Stomach (tissue), 19 donors: ENCODE data around the gene TBC1D28. TPM values are rescaled to one million over a fixed set of nuclear protein-coding genes. Genes with fewer than 3 reads are reported as not detected.
"Not testable (repeated sequence)": the region's sequence is repeated elsewhere in the genome, so short reads cannot be mapped to it uniquely, and the experiment has no call there.

Experiments
- DNase-seq, 2 donors: peaks; one replicate each; pipeline versions ENCODE4 v3.0.0 to v3.0.0-alpha.2; 2013 to 2019
- H3K27ac ChIP-seq, 5 donors: fragments of 200-600 bp in 4 of 5; sonication (generic) in 4 of 5; one replicate each; pipeline ENCODE4 v1.5.1; 2013 to 2019; ENCODE audit warnings: mild to moderate bottlenecking in 1 of 5, moderate library complexity in 1 of 5
- H3K27me3 ChIP-seq, 3 donors: fragments of 200-600 bp; sonication (generic); one replicate each; pipeline ENCODE4 v1.5.1; 2017 to 2019; ENCODE audit warnings: mixed run types in 1 of 3
- H3K36me3 ChIP-seq, 4 donors: fragments of 200-600 bp; sonication (generic); 1 replicate in 3 of 4; 2 replicates in 1 of 4; pipeline ENCODE4 v1.5.1; 2016 to 2019
- H3K4me1 ChIP-seq, 4 donors: fragments of 200-600 bp; sonication (generic); one replicate each; pipeline ENCODE4 v1.5.1; 2016 to 2019
- H3K4me3 ChIP-seq, 4 donors: fragments of 200-600 bp; sonication (generic) in 3 of 4; one replicate each; pipeline ENCODE4 v1.5.1; 2016 to 2019; ENCODE audit warnings: mild to moderate bottlenecking in 1 of 4
- H3K9me3 ChIP-seq, 4 donors: fragments of 200-600 bp; sonication (generic); one replicate each; pipeline ENCODE4 v1.5.1; 2016 to 2019
- POLR2AphosphoS5 ChIP-seq, 3 donors: sonication (generic); formaldehyde crosslinking; IDR thresholded peaks; one replicate each; pipeline ENCODE4 v1.6.1; 2016; ENCODE audit warnings: antibody characterized with exemption in 3 of 3
- WGBS, 5 donors: extraction: QIAGEN DNeasy Blood & Tissue Kit in 3 of 5; methylation state at CpG; one replicate each; pipeline versions ENCODE4 v1.1.5 to v1.1.7; 2013 to 2018; 5-methylcytosine and 5-hydroxymethylcytosine counted together
- intact Hi-C: fragments of 100-400 bp; cut with DNase I; formaldehyde crosslinking; loops from one replicate; pipeline ENCODE4 v1.15.1; 2023; ENCODE audit warnings: low total_unique reads
- long read RNA-seq, 10 donors: transcript quantifications; one replicate each; lab custom pipeline, GENCODE V29; 2026
- polyA plus RNA-seq, 3 donors: library from polyadenylated mRNA; stranded (reverse); fragments of 200-250 nt; gene quantifications; one replicate each; pipeline ENCODE4 v1.2.3, GENCODE V29; 2013
- total RNA-seq, 5 donors: library from RNA; depleted of rRNA; stranded (reverse); fragments of >200 nt; gene quantifications; one replicate each; pipeline versions ENCODE4 v1.1.0 to v1.2.3, GENCODE V29; 2014 to 2016
- donor health status: healthy with polysubstance abuse.
- donor health status: Bipolar disorder and iron deficiency.
- donor health status: healthy.

The TBC1D28 gene
- total RNA-seq (not detected), polyA plus RNA-seq (not detected)
- long read RNA-seq, donor 1, partial matches to known transcripts, result 0 of 21 reads
- long read RNA-seq, donor 1, other reads (novel, unspliced or antisense), result 21 of 21 reads
- long read RNA-seq, donor 2, partial matches to known transcripts, result 0 of 11 reads
- long read RNA-seq, donor 2, other reads (novel, unspliced or antisense), result 11 of 11 reads
- long read RNA-seq, donor 3, result 0 reads
- long read RNA-seq, donor 4, partial matches to known transcripts, result 0 of 6 reads
- long read RNA-seq, donor 4, other reads (novel, unspliced or antisense), result 6 of 6 reads
- long read RNA-seq, donor 5, partial matches to known transcripts, result 5 of 5 reads
- long read RNA-seq, donor 5, other reads (novel, unspliced or antisense), result 0 of 5 reads
- long read RNA-seq, donor 6, partial matches to known transcripts, result 10 of 30 reads
- long read RNA-seq, donor 6, other reads (novel, unspliced or antisense), result 20 of 30 reads
- long read RNA-seq, donor 7, partial matches to known transcripts, result 0 of 14 reads
- long read RNA-seq, donor 7, other reads (novel, unspliced or antisense), result 14 of 14 reads
- long read RNA-seq, donor 8, partial matches to known transcripts, result 0 of 17 reads
- long read RNA-seq, donor 8, other reads (novel, unspliced or antisense), result 17 of 17 reads
- long read RNA-seq, donor 9, partial matches to known transcripts, result 0 of 17 reads
- long read RNA-seq, donor 9, other reads (novel, unspliced or antisense), result 17 of 17 reads
- long read RNA-seq, donor 10, partial matches to known transcripts, result 0 of 6 reads
- long read RNA-seq, donor 10, other reads (novel, unspliced or antisense), result 6 of 6 reads

- H3K27ac ChIP-seq, H3K4me1 ChIP-seq, H3K9me3 ChIP-seq, H3K4me3 ChIP-seq, intact Hi-C loops, H3K36me3 ChIP-seq, DNase-seq, H3K27me3 ChIP-seq: not testable (repeated sequence)
- 89 to 100% (median 93%) methylated on average over 5 to 9 of the region's 9 CpGs for WGBS, 5 donors
Observed at GRCh38 chr17:18644291-18644690, at the start of gene TBC1D28. Gene TBC1D28 (minus strand): TSS chr17:18644391. CDS start chr17:18641352, 3,039 bp downstream.

GRCh38 chr17:18682668-18683067 lies 38.5 kb upstream of the TBC1D28 start:
- H3K9me3 ChIP-seq, DNase-seq, H3K4me1 ChIP-seq, H3K36me3 ChIP-seq, intact Hi-C loops, H3K27me3 ChIP-seq, H3K27ac ChIP-seq: not testable (repeated sequence)
- WGBS, 5 donors, result 0 to 1% (median 1%) methylated on average over 3 of the region's 3 CpGs
- peak overlapping the region in 3 of 4 donors; percentile 50 to 65 (median 54) for H3K4me3 ChIP-seq

- Histone ChIP-seq H3K36me3 (peaks cover 0 to 11% (median 2%) of the 10 kb centered on the region in 4 donors), H3K4me3 (peak within 1 kb of the TSS; percentile 50 to 65 (median 52)), H3K27ac (peak within 1 kb of the TSS in 3 of 5 donors; percentile 38 to 68 (median 53))
- peak in 1 of 3 donors; percentile 47 for TF ChIP-seq POLR2AphosphoS5 (IDR thresholded peaks at IDR 0.05)
- H3K4me1 ChIP-seq, intact Hi-C loops, H3K27me3 ChIP-seq, H3K9me3 ChIP-seq: not testable (repeated sequence)
- peak; percentile 90 to 96 for DNase-seq
- whole genome bisulfite sequencing, 5 donors, result 0 to 1% (median 0%) methylated on average over 45 to 52 of the region's 58 CpGs; no CpG with 5 or more reads in 2 of the 5 donors
Observed at GRCh38 chr17:18681767-18682571, 37.8 kb upstream of the TBC1D28 start, which contains the start of gene FOXO3B. Gene FOXO3B (minus strand): TSS chr17:18682314. CDS start chr17:18681651, 663 bp downstream.

GRCh38 chr17:18677381-18677780 lies 33.2 kb upstream of the TBC1D28 start:
- DNase-seq, intact Hi-C loops, H3K4me3 ChIP-seq, H3K4me1 ChIP-seq, H3K9me3 ChIP-seq, H3K27ac ChIP-seq, H3K27me3 ChIP-seq: not testable (repeated sequence)
- peaks cover 0 to 24% (median 7%) of the 10 kb centered on the region in 4 donors for H3K36me3 ChIP-seq
- WGBS, 5 donors, result 97 to 99% (median 98%) methylated on average over 11 to 29 of the region's 29 CpGs

- H3K4me1 ChIP-seq, H3K27me3 ChIP-seq, intact Hi-C loops, H3K9me3 ChIP-seq, H3K4me3 ChIP-seq, H3K27ac ChIP-seq, DNase-seq: not testable (repeated sequence)
- WGBS, 5 donors, result 93 to 98% (median 95%) methylated on average over 3 of the region's 3 CpGs
- peaks cover 0 to 28% (median 11%) of the 10 kb centered on the region in 4 donors for H3K36me3 ChIP-seq
Observed at GRCh38 chr17:18676928-18677327, 32.7 kb upstream of the TBC1D28 start.

- WGBS, 5 donors, result 95 to 98% (median 96%) methylated on average over 27 to 70 of the region's 102 CpGs
- H3K27me3 ChIP-seq, H3K4me3 ChIP-seq, DNase-seq, intact Hi-C loops, H3K27ac ChIP-seq, H3K4me1 ChIP-seq: not testable (repeated sequence)
- H3K36me3 ChIP-seq, result peaks cover 0 to 56% (median 26%) of the 10 kb centered on the region in 4 donors
- H3K9me3 ChIP-seq, result peaks cover 0 to 30% (median 17%) of the 10 kb centered on the region in 4 donors
Observed at GRCh38 chr17:18672395-18673227, 28.4 kb upstream of the TBC1D28 start.

- DNase-seq, H3K4me3 ChIP-seq, intact Hi-C loops, H3K4me1 ChIP-seq, H3K27ac ChIP-seq, H3K27me3 ChIP-seq: not testable (repeated sequence)
- 95 to 100% (median 100%) methylated on average over 1 of the region's 1 CpG for WGBS, 5 donors
- H3K36me3 ChIP-seq, result peaks cover 0 to 53% (median 24%) of the 10 kb centered on the region in 4 donors
- peaks cover 0 to 50% (median 22%) of the 10 kb centered on the region in 4 donors for H3K9me3 ChIP-seq
Observed at GRCh38 chr17:18668625-18669024, 24.4 kb upstream of the TBC1D28 start.

GRCh38 chr17:18667535-18667934 lies 23.3 kb upstream of the TBC1D28 start:
- WGBS, 5 donors, result 60 to 99% (median 92%) methylated on average over 1 to 3 of the region's 3 CpGs
- Histone ChIP-seq H3K36me3 (peaks cover 0 to 45% (median 21%) of the 10 kb centered on the region in 4 donors), H3K9me3 (peaks cover 2 to 60% (median 31%) of the 10 kb centered on the region in 4 donors)
- H3K27me3 ChIP-seq, H3K4me3 ChIP-seq, intact Hi-C loops, H3K4me1 ChIP-seq, H3K27ac ChIP-seq, DNase-seq: not testable (repeated sequence)

- intact Hi-C loops, H3K27me3 ChIP-seq, H3K4me3 ChIP-seq, H3K4me1 ChIP-seq, H3K27ac ChIP-seq, DNase-seq: not testable (repeated sequence)
- H3K9me3 ChIP-seq, result peaks cover 2 to 66% (median 43%) of the 10 kb centered on the region in 4 donors
- 60 to 84% (median 69%) methylated on average over 1 to 2 of the region's 2 CpGs for WGBS, 5 donors
- H3K36me3 ChIP-seq, result peaks cover 0 to 33% (median 9%) of the 10 kb centered on the region in 4 donors
Observed at GRCh38 chr17:18666326-18666725, 22.1 kb upstream of the TBC1D28 start.
